B cell (primary cell): ENCODE results near the gene ANKRD17. TPM values are rescaled to one million over a fixed set of nuclear protein-coding genes. Genes with fewer than 3 reads are reported as not detected.

ENCODE experiments used
- ATAC-seq: fragments of 200-7000 bp; cut with Tn5 transposase; one replicate; pipeline ENCODE4 v1.10.0; 2021; ENCODE audit warnings: low read depth, mild to moderate bottlenecking, moderate number of reproducible peaks, moderate library complexity
- CTCF ChIA-PET: fragments of 350-600 bp; sonication (Branson Sonifier 250); formaldehyde crosslinking; loops from one replicate; lab custom pipeline; 2021; ENCODE audit warnings: antibody characterized with exemption, inconsistent platforms; lab: Charles Lee
- POLR2A ChIA-PET: fragments of 350-600 bp; sonication (Branson Sonifier 250); formaldehyde crosslinking; loops from one replicate; lab custom pipeline; 2021; ENCODE audit warnings: antibody characterized with exemption; lab: Charles Lee
- DNase-seq: peaks from one replicate; pipeline ENCODE4 v3.0.0; 2013
- H2AFZ ChIP-seq: 2 replicates; pipeline ENCODE4 v1.6.1; 2012; ENCODE audit warnings: mild to moderate bottlenecking, low read depth, low read length; ENCODE audit not compliant: insufficient read depth, poor library complexity, severe bottlenecking
- H3K27ac ChIP-seq, 2 donors: 1 replicate in 1 of 2; 2 replicates in 1 of 2; pipeline ENCODE4 v1.5.1; 2012 to 2013; ENCODE audit warnings: low read length in 2 of 2, mild to moderate bottlenecking in 2 of 2, moderate library complexity in 1 of 2
- H3K27me3 ChIP-seq, 4 experiments: fragments of 200-600 bp in 1 of 4; sonication (generic) in 1 of 4; replicated peaks in 1 of 4; 1 replicate in 2 of 4; 2 replicates in 2 of 4; pipeline versions ENCODE4 v1.6.1 to v1.7.0; 2013 to 2016; ENCODE audit warnings: low read length in 3 of 4, mild to moderate bottlenecking in 2 of 4, mixed read lengths in 1 of 4, moderate library complexity in 1 of 4; ENCODE audit not compliant: insufficient read depth in 4 of 4, control insufficient read depth in 3 of 4; ENCODE audit errors: control extremely low read depth in 1 of 4
- H3K36me3 ChIP-seq, 2 experiments: replicated peaks in 1 of 2; 1 replicate in 1 of 2; 2 replicates in 1 of 2; pipeline versions ENCODE4 v1.6.1 to v1.7.1; 2013; ENCODE audit warnings: low read length in 1 of 2; ENCODE audit not compliant: insufficient read depth in 2 of 2, control insufficient read depth in 1 of 2; ENCODE audit errors: control extremely low read depth in 1 of 2, extremely low read depth in 1 of 2
- H3K4me1 ChIP-seq, 2 donors: fragments of 200-600 bp in 1 of 2; sonication (generic) in 1 of 2; 1 replicate in 1 of 2; 2 replicates in 1 of 2; pipeline versions ENCODE4 v1.5.1 to v1.6.1; 2013 to 2017; ENCODE audit warnings: low read length in 2 of 2; ENCODE audit not compliant: control insufficient read depth in 2 of 2, insufficient read depth in 2 of 2
- H3K4me2 ChIP-seq: replicated peaks from 2 replicates; pipeline ENCODE3; 2012; ENCODE audit warnings: mild to moderate bottlenecking, low read depth, low read length; ENCODE audit not compliant: poor library complexity, severe bottlenecking
- H3K4me3 ChIP-seq, 5 experiments: fragments of 200-600 bp in 1 of 5; sonication (generic) in 1 of 5; 1 replicate in 3 of 5; 2 replicates in 2 of 5; pipeline versions ENCODE4 v1.5.1 to v1.7.0; 2011 to 2016; ENCODE audit warnings: low read length in 4 of 5, mild to moderate bottlenecking in 4 of 5, low read depth in 2 of 5, control low read depth in 1 of 5, moderate library complexity in 1 of 5; ENCODE audit not compliant: insufficient read depth in 1 of 5; ENCODE audit errors: control extremely low read depth in 1 of 5, extremely low read depth in 1 of 5
- H3K79me2 ChIP-seq: fragments of 200-600 bp; sonication (generic); one replicate; pipeline ENCODE4 v1.6.0; 2016; ENCODE audit warnings: low read length; ENCODE audit not compliant: control insufficient read depth, insufficient read depth
- H3K9ac ChIP-seq: fragments of 200-600 bp; sonication (generic); 2 replicates; pipeline ENCODE4 v1.6.1; 2017; ENCODE audit warnings: mild to moderate bottlenecking, low read length, moderate library complexity
- H3K9me3 ChIP-seq, 3 donors: one replicate each; pipeline versions ENCODE4 v1.6.1 to v1.7.1; 2013; ENCODE audit warnings: low read length in 2 of 3; ENCODE audit not compliant: control insufficient read depth in 2 of 3, insufficient read depth in 1 of 3; ENCODE audit errors: control extremely low read depth in 1 of 3
- H4K20me1 ChIP-seq: 2 replicates; pipeline ENCODE4 v1.6.0; 2012; ENCODE audit warnings: mild to moderate bottlenecking, low read length; ENCODE audit not compliant: insufficient read depth, control insufficient read depth, poor library complexity, severe bottlenecking
- H3K27ac Mint-ChIP-seq: one replicate; pipeline ENCODE4 v1.8.0; 2021; ENCODE audit warnings: mixed read lengths
- H3K27me3 Mint-ChIP-seq: one replicate; pipeline ENCODE4 v1.8.0; 2021; ENCODE audit warnings: mixed read lengths
- H3K4me1 Mint-ChIP-seq: one replicate; pipeline ENCODE4 v1.8.0; 2021; ENCODE audit warnings: mixed read lengths
- H3K4me3 Mint-ChIP-seq: one replicate; pipeline ENCODE4 v1.8.0; 2021; ENCODE audit warnings: mixed read lengths
- H3K9me3 Mint-ChIP-seq: one replicate; pipeline ENCODE4 v1.8.0; 2022; ENCODE audit warnings: mixed read lengths; ENCODE audit not compliant: insufficient read depth
- EZH2 ChIP-seq: IDR thresholded peaks from 2 replicates; pipeline ENCODE4 v1.6.1; 2012; ENCODE audit warnings: borderline replicate concordance, low read depth, mild to moderate bottlenecking, moderate library complexity, low read length; ENCODE audit not compliant: insufficient read depth, poor library complexity, severe bottlenecking
- WGBS: methylation state at CpG from one replicate; pipeline ENCODE4 v1.1.5; 2013; ENCODE audit warnings: missing lambda C conversion rate; ENCODE audit not compliant: insufficient coverage; 5-methylcytosine and 5-hydroxymethylcytosine counted together
- intact Hi-C: fragments of 100-400 bp; cut with micrococcal nuclease; formaldehyde crosslinking; loops from one replicate; pipeline ENCODE4 v1.10.0; 2022
- polyA plus RNA-seq: library from polyadenylated mRNA; depleted of rRNA; stranded (reverse); fragments of >200 nt; gene quantifications from 2 replicates; pipeline ENCODE4 v1.2.3, GENCODE V29; 2012
- total RNA-seq, 2 donors: library from RNA; stranded (reverse); fragments of 120-200 nt in 1 of 2; gene quantifications; 1 replicate in 1 of 2; 2 replicates in 1 of 2; pipeline versions ENCODE4 v1.2.3 to v1.2.4, GENCODE V29; 2013 to 2022
- TF ChIP-seq, protein P1 (sequence below): fragments of 200-600 bp; IDR thresholded peaks from one replicate; pipeline ENCODE4 v1.8.0; 2022; ENCODE audit warnings: antibody characterized with exemption, mild to moderate bottlenecking

The ANKRD17 gene
- total and polyA plus RNA-seq, 2 donors (not counting 1 experiment from before 2014, with no cell fraction given): 15.8 to 69.4 TPM

GRCh38 chr4:73252001-73252400 lies 6.6 kb downstream of the ANKRD17 start:
- intact Hi-C loops: loop anchor here (10.0 kb wide), 1 partner anchor 353 kb away; no protein-coding TSS in a partner anchor
- Histone ChIP-seq H3K4me1 (peaks cover 15 to 20% of the 10 kb centered on the region in 2 donors), H3K79me2 (peaks cover 100% of the 10 kb centered on the region), H2AFZ (no peak overlapping the region), H3K36me3 (peaks cover 0 to 7% of the 10 kb centered on the region in 2 experiments), H3K9me3 (peaks cover 0 to 8% (median 0%) of the 10 kb centered on the region in 3 donors), H3K4me3 (no peak overlapping the region), H3K27me3 (no peaks in the 10 kb centered on the region), H3K4me2 (no peak overlapping the region), H4K20me1 (peaks cover 56% of the 10 kb centered on the region), H3K9ac (no peak overlapping the region), H3K27ac (peak overlapping the region in 1 of 2 donors; percentile 48)
- TF ChIP-seq, protein P1, sequence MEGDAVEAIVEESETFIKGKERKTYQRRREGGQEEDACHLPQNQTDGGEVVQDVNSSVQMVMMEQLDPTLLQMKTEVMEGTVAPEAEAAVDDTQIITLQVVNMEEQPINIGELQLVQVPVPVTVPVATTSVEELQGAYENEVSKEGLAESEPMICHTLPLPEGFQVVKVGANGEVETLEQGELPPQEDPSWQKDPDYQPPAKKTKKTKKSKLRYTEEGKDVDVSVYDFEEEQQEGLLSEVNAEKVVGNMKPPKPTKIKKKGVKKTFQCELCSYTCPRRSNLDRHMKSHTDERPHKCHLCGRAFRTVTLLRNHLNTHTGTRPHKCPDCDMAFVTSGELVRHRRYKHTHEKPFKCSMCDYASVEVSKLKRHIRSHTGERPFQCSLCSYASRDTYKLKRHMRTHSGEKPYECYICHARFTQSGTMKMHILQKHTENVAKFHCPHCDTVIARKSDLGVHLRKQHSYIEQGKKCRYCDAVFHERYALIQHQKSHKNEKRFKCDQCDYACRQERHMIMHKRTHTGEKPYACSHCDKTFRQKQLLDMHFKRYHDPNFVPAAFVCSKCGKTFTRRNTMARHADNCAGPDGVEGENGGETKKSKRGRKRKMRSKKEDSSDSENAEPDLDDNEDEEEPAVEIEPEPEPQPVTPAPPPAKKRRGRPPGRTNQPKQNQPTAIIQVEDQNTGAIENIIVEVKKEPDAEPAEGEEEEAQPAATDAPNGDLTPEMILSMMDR: no peak
- TF ChIP-seq EZH2: no peak
- CTCF ChIA-PET: no interaction called here
- DNase-seq (no peak), ATAC-seq (no peak)
- Mint-ChIP-seq H3K27ac (no peak overlapping the region), H3K27me3 (no peaks in the 10 kb centered on the region), H3K4me1 (peaks cover 61% of the 10 kb centered on the region), H3K4me3 (no peak overlapping the region), H3K9me3 (no peaks in the 10 kb centered on the region)
- POLR2A ChIA-PET: interaction anchor here (0.6 kb wide), 1 partner anchor 26 kb away, joined by 4 read pairs; no protein-coding TSS in a partner anchor

DNA sequence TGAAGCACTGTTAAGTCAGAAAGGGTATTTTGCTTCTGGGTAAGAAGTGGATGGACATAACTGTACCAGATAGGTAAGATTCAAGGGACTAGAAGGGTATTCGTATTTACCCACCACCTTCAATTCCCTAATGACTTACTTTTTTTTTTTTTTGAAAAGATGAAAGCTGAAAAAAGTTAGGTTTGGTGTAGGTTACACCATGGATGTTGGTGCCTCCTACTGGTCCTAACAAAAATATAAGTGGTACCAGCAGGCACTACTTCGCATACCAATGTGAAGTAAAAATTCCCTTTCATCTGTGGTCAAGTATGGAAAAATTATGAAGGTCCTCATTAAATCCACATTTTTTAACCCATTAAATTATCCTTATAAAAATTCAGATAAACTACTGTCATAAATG lies 7.2 kb downstream of the ANKRD17 start:
- Histone ChIP-seq H3K27ac (peak overlapping the region in 1 of 2 donors; percentile 48), H3K4me1 (peaks cover 10 to 16% of the 10 kb centered on the region in 2 donors), H3K4me2 (no peak overlapping the region), H3K36me3 (peaks cover 0 to 7% of the 10 kb centered on the region in 2 experiments), H3K4me3 (no peak overlapping the region), H3K79me2 (peaks cover 100% of the 10 kb centered on the region), H2AFZ (no peak overlapping the region), H3K27me3 (no peaks in the 10 kb centered on the region), H3K9ac (no peak overlapping the region), H4K20me1 (peaks cover 54% of the 10 kb centered on the region), H3K9me3 (peaks cover 0 to 8% (median 0%) of the 10 kb centered on the region in 3 donors)
- CTCF ChIA-PET: no interaction called here
- intact Hi-C loops: loop anchor here (10.0 kb wide), 1 partner anchor 353 kb away; no protein-coding TSS in a partner anchor
- no peak overlapping the region for H3K4me3 Mint-ChIP-seq
- ATAC-seq (no peak), DNase-seq (no peak)
- no peaks in the 10 kb centered on the region for H3K9me3 Mint-ChIP-seq
- peaks cover 58% of the 10 kb centered on the region for H3K4me1 Mint-ChIP-seq
- POLR2A ChIA-PET: interaction anchor here (0.6 kb wide), 1 partner anchor 25 kb away, joined by 4 read pairs; no protein-coding TSS in a partner anchor
- no CpG with 5 or more reads among the region's 2 CpGs for WGBS
- no peaks in the 10 kb centered on the region for H3K27me3 Mint-ChIP-seq
- no peak overlapping the region for H3K27ac Mint-ChIP-seq
- no peak for TF ChIP-seq EZH2
- TF ChIP-seq, protein P1: no peak
